ENCODE measurements around the gene WDR90.

GRCh38 chr16:620700-621525, 28.3 kb upstream of the WDR90 start:
- no peak for TF ChIP-seq CTCF (IDR thresholded peaks at IDR 0.05; ENCODE audit: insufficient read depth, low read depth, low read length)
- TF ChIP-seq EZH2 (IDR thresholded peaks at IDR 0.05; ENCODE audit: insufficient read depth, low read length) = no peak
